Neural progenitor cell (in vitro differentiated cells): Measurements from ENCODE around the gene HK2. TPM values are rescaled to one million over a fixed set of nuclear protein-coding genes. Genes with fewer than 3 reads are reported as not detected.

Experiments
- DNase-seq: peaks from one replicate; pipeline ENCODE4 v3.0.0-alpha.2; 2016; ENCODE audit warnings: low spot score
- H2AFZ ChIP-seq: fragments of 200-600 bp; sonication (generic); replicated peaks from 2 replicates; pipeline ENCODE4 v1.6.1; 2016; ENCODE audit warnings: antibody characterized with exemption
- H3F3A ChIP-seq: fragments of 200-600 bp; sonication (generic); 2 replicates; pipeline ENCODE4 v1.6.1; 2016; ENCODE audit warnings: antibody characterized with exemption, low read depth
- H3K27ac ChIP-seq: fragments of 200-600 bp; sonication (generic); 2 replicates; pipeline ENCODE4 v1.5.1; 2016; ENCODE audit warnings: mild to moderate bottlenecking
- H3K27me3 ChIP-seq: fragments of 200-600 bp; sonication (generic); 2 replicates; pipeline ENCODE4 v1.6.1; 2016; ENCODE audit warnings: mild to moderate bottlenecking, moderate library complexity
- H3K36me3 ChIP-seq: fragments of 200-600 bp; sonication (generic); 2 replicates; pipeline ENCODE4 v1.5.1; 2016
- H3K4me1 ChIP-seq: fragments of 200-600 bp; sonication (generic); 2 replicates; pipeline ENCODE4 v1.6.1; 2016; ENCODE audit warnings: mixed run types
- H3K4me2 ChIP-seq: fragments of 200-600 bp; sonication (generic); 2 replicates; pipeline ENCODE4 v1.6.1; 2016
- H3K4me3 ChIP-seq: fragments of 200-600 bp; sonication (generic); 2 replicates; pipeline ENCODE4 v1.5.1; 2016
- H3K79me2 ChIP-seq: fragments of 200-600 bp; sonication (generic); 2 replicates; pipeline ENCODE4 v1.6.1; 2016; ENCODE audit warnings: low read depth
- H3K9ac ChIP-seq: fragments of 200-600 bp; sonication (generic); 2 replicates; pipeline ENCODE4 v1.6.1; 2016
- H3K9me3 ChIP-seq: fragments of 200-600 bp; sonication (generic); 2 replicates; pipeline ENCODE4 v1.5.1; 2016; ENCODE audit warnings: low read depth
- H4K20me1 ChIP-seq: fragments of 200-600 bp; sonication (generic); 2 replicates; pipeline ENCODE4 v1.6.1; 2016; ENCODE audit warnings: low read depth
- H3K27ac Mint-ChIP-seq: 3 replicates; pipeline ENCODE4 v1.8.0; 2021; ENCODE audit warnings: mixed read lengths
- H3K27me3 Mint-ChIP-seq: 2 replicates; pipeline ENCODE4 v1.8.0; 2022; ENCODE audit warnings: low read depth, mild to moderate bottlenecking, inconsistent platforms, moderate library complexity, mixed read lengths; ENCODE audit not compliant: insufficient read depth
- H3K36me3 Mint-ChIP-seq: 3 replicates; pipeline ENCODE4 v1.8.0; 2021; ENCODE audit warnings: mixed read lengths
- H3K4me1 Mint-ChIP-seq: 3 replicates; pipeline ENCODE4 v1.8.0; 2021; ENCODE audit warnings: mixed read lengths
- H3K4me3 Mint-ChIP-seq: 3 replicates; pipeline ENCODE4 v1.8.0; 2021; ENCODE audit warnings: mild to moderate bottlenecking, moderate library complexity, mixed read lengths
- H3K9me3 Mint-ChIP-seq: 3 replicates; pipeline ENCODE4 v1.8.0; 2020; ENCODE audit warnings: mixed read lengths
- EZH2 ChIP-seq: fragments of 200-600 bp; sonication (generic); IDR thresholded peaks from 2 replicates; pipeline ENCODE4 v1.6.1; 2017; ENCODE audit warnings: antibody characterized with exemption, mild to moderate bottlenecking, moderate library complexity
- EZH2phosphoT487 ChIP-seq: fragments of 200-600 bp; sonication (generic); IDR thresholded peaks from 2 replicates; pipeline ENCODE4 v1.6.1; 2017; ENCODE audit warnings: antibody characterized with exemption
- total RNA-seq: library from RNA; depleted of rRNA; stranded (reverse); fragments of >200 nt; gene quantifications from 2 replicates; pipeline ENCODE4 v1.2.3, GENCODE V29; 2015; ENCODE audit warnings: low replicate concordance
- TF ChIP-seq, protein P1 (sequence below): fragments of 200-600 bp; sonication (generic); IDR thresholded peaks from 2 replicates; pipeline ENCODE4 v1.5.1; 2017; ENCODE audit warnings: antibody characterized with exemption, mild to moderate bottlenecking

HK2 gene
- total RNA-seq, 1 donor from 2014 or later, result 61.8 TPM

DNA sequence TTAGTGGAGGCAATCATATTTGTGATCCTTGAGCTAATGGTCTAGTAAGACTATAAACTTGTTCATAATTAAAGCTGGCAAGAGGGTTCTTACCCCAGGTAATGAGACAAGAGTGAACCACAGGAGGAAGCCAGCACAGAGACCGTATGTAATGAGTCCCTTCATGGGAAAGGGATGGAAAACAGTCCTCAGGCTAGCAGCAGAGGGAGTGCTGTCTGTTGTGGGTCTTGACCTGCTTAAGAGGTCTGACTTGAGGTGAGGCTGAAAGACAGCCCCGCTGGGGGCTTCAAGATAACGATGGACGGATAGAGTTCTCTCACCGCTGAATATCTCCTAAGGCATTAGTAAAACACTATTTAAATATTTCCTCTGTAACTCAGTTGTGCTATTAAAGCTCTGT, 108.3 kb downstream of the HK2 start:
- Histone ChIP-seq H3K4me2 (no peak overlapping the region), H4K20me1 (no peaks in the 10 kb centered on the region), H3K79me2 (no peaks in the 10 kb centered on the region), H3K9me3 (no peaks in the 10 kb centered on the region), H3K4me3 (no peak overlapping the region), H3K27me3 (no peaks in the 10 kb centered on the region), H2AFZ (no peak overlapping the region), H3F3A (no peaks in the 10 kb centered on the region), H3K9ac (no peak overlapping the region), H3K4me1 (no peaks in the 10 kb centered on the region), H3K27ac (no peak overlapping the region), H3K36me3 (no peaks in the 10 kb centered on the region)
- Mint-ChIP-seq H3K4me3 (no peak overlapping the region), H3K9me3 (peaks cover 2% of the 10 kb centered on the region), H3K27ac (peak overlapping the region; percentile 36), H3K4me1 (peaks cover under 1% of the 10 kb centered on the region), H3K36me3 (no peaks in the 10 kb centered on the region), H3K27me3 (peaks cover 3% of the 10 kb centered on the region)
- TF ChIP-seq, protein P1, sequence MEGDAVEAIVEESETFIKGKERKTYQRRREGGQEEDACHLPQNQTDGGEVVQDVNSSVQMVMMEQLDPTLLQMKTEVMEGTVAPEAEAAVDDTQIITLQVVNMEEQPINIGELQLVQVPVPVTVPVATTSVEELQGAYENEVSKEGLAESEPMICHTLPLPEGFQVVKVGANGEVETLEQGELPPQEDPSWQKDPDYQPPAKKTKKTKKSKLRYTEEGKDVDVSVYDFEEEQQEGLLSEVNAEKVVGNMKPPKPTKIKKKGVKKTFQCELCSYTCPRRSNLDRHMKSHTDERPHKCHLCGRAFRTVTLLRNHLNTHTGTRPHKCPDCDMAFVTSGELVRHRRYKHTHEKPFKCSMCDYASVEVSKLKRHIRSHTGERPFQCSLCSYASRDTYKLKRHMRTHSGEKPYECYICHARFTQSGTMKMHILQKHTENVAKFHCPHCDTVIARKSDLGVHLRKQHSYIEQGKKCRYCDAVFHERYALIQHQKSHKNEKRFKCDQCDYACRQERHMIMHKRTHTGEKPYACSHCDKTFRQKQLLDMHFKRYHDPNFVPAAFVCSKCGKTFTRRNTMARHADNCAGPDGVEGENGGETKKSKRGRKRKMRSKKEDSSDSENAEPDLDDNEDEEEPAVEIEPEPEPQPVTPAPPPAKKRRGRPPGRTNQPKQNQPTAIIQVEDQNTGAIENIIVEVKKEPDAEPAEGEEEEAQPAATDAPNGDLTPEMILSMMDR, result no peak
- TF ChIP-seq EZH2 (no peak), EZH2phosphoT487 (no peak)
- DNase-seq, result no peak

Other genes with a start within 250 kb of the HK2 start
- 0.75 and 3.7 TPM in 2 replicates for gene M1AP, start 185.8 kb upstream of the HK2 start, total RNA-seq
- gene SEMA4F, start 179.9 kb upstream of the HK2 start, total RNA-seq, result 3.5 and 11.3 TPM in 2 replicates
- gene POLE4, start 124.5 kb downstream of the HK2 start, total RNA-seq, result 15.4 and 17.5 TPM in 2 replicates